ENCODE data around the gene ABLIM2. TPM values are rescaled to one million over a fixed set of nuclear protein-coding genes. Genes with fewer than 3 reads are reported as not detected.
A peak's percentile ranks its signal among the peaks of the same experiment; 100 is the strongest.

ABLIM2 gene
- total and polyA plus RNA-seq, 2 experiments from 2014 or later = 4.9 to 5.8 TPM

GRCh38 chr4:8110071-8110986, 48.3 kb downstream of the ABLIM2 start:
- peak; percentile 14 to 65 for DNase-seq (ENCODE audit: low read depth in 1 of 2, low spot score in 1 of 2)
- H3K4me1 ChIP-seq (ENCODE audit: low read depth) = peaks cover 12% of the 10 kb centered on the region
- TF ChIP-seq CTCF (IDR thresholded peaks at IDR 0.05; ENCODE audit: low read depth, low read length) = no peak
- no peaks in the 10 kb centered on the region for H3K36me3 ChIP-seq
- no peaks in the 10 kb centered on the region for H3K27me3 ChIP-seq
- no peak overlapping the region for H3K4me3 ChIP-seq
- H3K9me3 ChIP-seq (ENCODE audit: low read depth) = no peaks in the 10 kb centered on the region
- H3K27ac ChIP-seq = no peak overlapping the region

GRCh38 chr4:8109406-8110065, 49.1 kb downstream of the ABLIM2 start:
- no peaks in the 10 kb centered on the region for H3K36me3 ChIP-seq
- H3K27ac ChIP-seq = no peak overlapping the region
- no peaks in the 10 kb centered on the region for H3K9me3 ChIP-seq (ENCODE audit: low read depth)
- H3K4me1 ChIP-seq (ENCODE audit: low read depth) = peaks cover 12% of the 10 kb centered on the region
- H3K4me3 ChIP-seq = no peak overlapping the region
- no peak for DNase-seq (ENCODE audit: low read depth in 1 of 2, low spot score in 1 of 2)
- no peaks in the 10 kb centered on the region for H3K27me3 ChIP-seq
- TF ChIP-seq CTCF (IDR thresholded peaks at IDR 0.05; ENCODE audit: low read depth, low read length) = no peak

GRCh38 chr4:8108991-8109390, 49.6 kb downstream of the ABLIM2 start:
- Histone ChIP-seq H3K27ac (no peak overlapping the region), H3K36me3 (no peaks in the 10 kb centered on the region), H3K9me3 (ENCODE audit: low read depth) (no peaks in the 10 kb centered on the region), H3K4me1 (ENCODE audit: low read depth) (peaks cover 12% of the 10 kb centered on the region), H3K4me3 (no peak overlapping the region), H3K27me3 (no peaks in the 10 kb centered on the region)
- DNase-seq (ENCODE audit: low read depth in 1 of 2, low spot score in 1 of 2) = no peak
- TF ChIP-seq CTCF (IDR thresholded peaks at IDR 0.05; ENCODE audit: low read depth, low read length) = no peak

GRCh38 chr4:8108261-8108660, 50.4 kb downstream of the ABLIM2 start:
- H3K27me3 ChIP-seq = no peaks in the 10 kb centered on the region
- no peak for DNase-seq (ENCODE audit: low read depth in 1 of 2, low spot score in 1 of 2)
- H3K9me3 ChIP-seq (ENCODE audit: low read depth) = no peaks in the 10 kb centered on the region
- no peak overlapping the region for H3K27ac ChIP-seq
- H3K4me3 ChIP-seq = no peak overlapping the region
- H3K36me3 ChIP-seq = no peaks in the 10 kb centered on the region
- peaks cover 6% of the 10 kb centered on the region for H3K4me1 ChIP-seq (ENCODE audit: low read depth)
- TF ChIP-seq CTCF (IDR thresholded peaks at IDR 0.05; ENCODE audit: low read depth, low read length) = no peak

GRCh38 chr4:8107146-8107657, 51.4 kb downstream of the ABLIM2 start:
- H3K4me1 ChIP-seq (ENCODE audit: low read depth) = no peaks in the 10 kb centered on the region
- TF ChIP-seq CTCF (IDR thresholded peaks at IDR 0.05; ENCODE audit: low read depth, low read length) = no peak
- no peaks in the 10 kb centered on the region for H3K27me3 ChIP-seq
- H3K9me3 ChIP-seq (ENCODE audit: low read depth) = no peaks in the 10 kb centered on the region
- H3K36me3 ChIP-seq = no peaks in the 10 kb centered on the region
- DNase-seq (ENCODE audit: low read depth in 1 of 2, low spot score in 1 of 2) = no peak
- no peak overlapping the region for H3K4me3 ChIP-seq
- no peak overlapping the region for H3K27ac ChIP-seq

Measured in cardiac muscle cell (in vitro differentiated cells and primary cell).